ENCODE results near the gene DYRK1A. TPM values are rescaled to one million over a fixed set of nuclear protein-coding genes. Genes with fewer than 3 reads are reported as not detected.
A peak's percentile ranks its signal among the peaks of the same experiment; 100 is the strongest.

Gene DYRK1A
- total RNA-seq, 1 donor from 2014 or later = 64.6 TPM

DNA sequence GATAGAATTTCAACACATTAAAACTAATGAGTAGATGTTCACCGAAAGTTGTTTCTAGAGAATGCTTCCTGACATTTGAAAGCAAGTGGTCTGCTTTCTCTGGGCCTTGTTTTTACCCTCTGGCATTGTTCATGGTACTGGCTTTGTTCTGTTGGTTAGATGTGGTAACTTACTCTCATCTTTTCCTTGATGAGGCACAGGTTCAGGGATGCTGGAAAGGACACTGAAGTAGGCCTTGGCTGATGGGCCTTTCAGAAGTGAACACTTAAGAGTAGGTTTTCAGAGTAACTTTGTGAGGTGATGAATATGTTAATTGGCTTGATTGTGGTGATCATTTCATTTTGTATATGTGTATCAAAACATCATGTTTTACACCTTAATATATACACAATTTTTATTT lies 55.8 kb downstream of the DYRK1A start:
- no peak for DNase-seq
- Histone ChIP-seq H3K36me3 (no peaks in the 10 kb centered on the region), H3K4me1 (peaks cover 88% of the 10 kb centered on the region), H3K27ac (replicated peaks) (no peak overlapping the region), H3K4me3 (no peak overlapping the region), H3K9me3 (replicated peaks) (no peaks in the 10 kb centered on the region), H3K27me3 (ENCODE audit: low read depth) (no peaks in the 10 kb centered on the region)
- intact Hi-C loops (cut with micrococcal nuclease) = no loop called here
- TF ChIP-seq CTCF (IDR thresholded peaks at IDR 0.05; ENCODE audit: borderline replicate concordance) = no peak

GRCh38 chr21:37423103-37423502 lies 56.5 kb downstream of the DYRK1A start:
- H3K36me3 ChIP-seq = no peaks in the 10 kb centered on the region
- H3K4me1 ChIP-seq = peaks cover 86% of the 10 kb centered on the region
- intact Hi-C loops (cut with micrococcal nuclease) = no loop called here
- H3K9me3 ChIP-seq (replicated peaks) = no peaks in the 10 kb centered on the region
- no peak overlapping the region for H3K4me3 ChIP-seq
- H3K27ac ChIP-seq (replicated peaks) = peak overlapping the region; percentile 66
- H3K27me3 ChIP-seq (ENCODE audit: low read depth) = no peaks in the 10 kb centered on the region
- no peak for TF ChIP-seq CTCF (IDR thresholded peaks at IDR 0.05; ENCODE audit: borderline replicate concordance)
- DNase-seq = no peak

DNA sequence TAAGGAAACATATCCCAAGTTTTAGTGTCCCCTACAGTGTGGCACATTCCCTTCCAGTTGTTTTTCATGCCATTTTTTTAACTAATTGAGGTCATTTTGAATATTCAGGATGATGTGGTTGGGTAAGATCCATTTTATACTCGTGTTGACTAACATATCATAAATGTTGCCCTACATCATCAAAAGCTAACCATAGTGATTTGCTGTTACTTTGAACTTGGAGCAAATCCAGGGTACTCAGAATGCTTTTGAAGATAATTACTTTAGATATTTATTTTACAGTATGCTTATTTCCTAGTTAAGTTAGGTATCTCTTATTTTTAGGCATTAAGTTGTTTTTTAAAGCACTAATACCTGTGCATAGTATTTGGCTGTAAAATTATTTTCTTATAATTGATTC lies 57.8 kb downstream of the DYRK1A start:
- intact Hi-C loops (cut with micrococcal nuclease) = no loop called here
- peak overlapping the region; percentile 27 for H3K4me3 ChIP-seq
- no peak for TF ChIP-seq CTCF (IDR thresholded peaks at IDR 0.05; ENCODE audit: borderline replicate concordance)

GRCh38 chr21:37425001-37425400 lies 58.4 kb downstream of the DYRK1A start:
- H3K27me3 ChIP-seq (ENCODE audit: low read depth) = no peaks in the 10 kb centered on the region
- DNase-seq = no peak
- no peak for TF ChIP-seq CTCF (IDR thresholded peaks at IDR 0.05; ENCODE audit: borderline replicate concordance)
- peak overlapping the region; percentile 66 for H3K27ac ChIP-seq (replicated peaks)
- H3K36me3 ChIP-seq = no peaks in the 10 kb centered on the region
- peak overlapping the region; percentile 27 for H3K4me3 ChIP-seq
- intact Hi-C loops (cut with micrococcal nuclease) = no loop called here
- peaks cover 84% of the 10 kb centered on the region for H3K4me1 ChIP-seq
- H3K9me3 ChIP-seq (replicated peaks) = no peaks in the 10 kb centered on the region

More for the DNA sequence above, 57.8 kb downstream of the DYRK1A start:
- no peaks in the 10 kb centered on the region for H3K36me3 ChIP-seq
- DNase-seq = no peak
- no peaks in the 10 kb centered on the region for H3K27me3 ChIP-seq (ENCODE audit: low read depth)
- peak overlapping the region; percentile 66 for H3K27ac ChIP-seq (replicated peaks)
- H3K9me3 ChIP-seq (replicated peaks) = no peaks in the 10 kb centered on the region
- peaks cover 84% of the 10 kb centered on the region for H3K4me1 ChIP-seq

DNA sequence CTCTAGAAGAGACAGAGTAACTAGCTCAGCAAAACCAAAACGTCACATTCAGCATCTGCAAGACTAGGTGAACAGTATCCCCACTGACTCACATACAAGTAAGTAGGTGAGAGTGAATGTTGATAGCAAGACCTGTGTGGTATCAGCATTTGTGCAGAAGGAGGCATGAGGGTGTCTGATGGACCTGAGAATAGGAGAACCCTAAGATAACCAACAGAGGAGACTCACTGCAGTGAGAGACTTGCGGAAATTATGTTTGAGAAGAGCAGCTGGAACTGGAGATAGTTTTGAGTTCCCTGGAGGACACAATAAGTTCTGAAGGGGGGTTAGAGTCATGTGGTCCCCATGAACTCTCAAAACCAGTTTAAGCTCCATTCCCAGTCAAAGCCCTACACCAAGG lies 59.1 kb downstream of the DYRK1A start:
- Histone ChIP-seq H3K4me1 (peaks cover 84% of the 10 kb centered on the region), H3K4me3 (no peak overlapping the region), H3K27ac (replicated peaks) (peak overlapping the region; percentile 66), H3K9me3 (replicated peaks) (no peaks in the 10 kb centered on the region), H3K27me3 (ENCODE audit: low read depth) (no peaks in the 10 kb centered on the region), H3K36me3 (no peaks in the 10 kb centered on the region)
- no peak for TF ChIP-seq CTCF (IDR thresholded peaks at IDR 0.05; ENCODE audit: borderline replicate concordance)
- intact Hi-C loops (cut with micrococcal nuclease) = no loop called here
- DNase-seq = no peak

GRCh38 chr21:37427221-37427620 lies 60.6 kb downstream of the DYRK1A start:
- intact Hi-C loops (cut with micrococcal nuclease) = no loop called here
- Histone ChIP-seq H3K4me3 (no peak overlapping the region), H3K4me1 (peaks cover 84% of the 10 kb centered on the region), H3K36me3 (no peaks in the 10 kb centered on the region), H3K9me3 (replicated peaks) (no peaks in the 10 kb centered on the region), H3K27ac (replicated peaks) (no peak overlapping the region), H3K27me3 (ENCODE audit: low read depth) (no peaks in the 10 kb centered on the region)
- TF ChIP-seq CTCF (IDR thresholded peaks at IDR 0.05; ENCODE audit: borderline replicate concordance) = no peak
- DNase-seq = no peak

Measured in left ventricle myocardium inferior (tissue), 1 donor.